ENCODE results near the gene XYLB.

Gene XYLB

GRCh38 chr3:38453075-38453912 is 106.7 kb downstream of the XYLB start, which contains the start of gene ACVR2B:
Gene ACVR2B, plus strand, starts transcription at chr3:38453890. Its CDS starts 433 bp downstream, at chr3:38454323.
- in situ Hi-C loops (cut with MboI; ENCODE audit: low sequenced_read_pairs), result no loop called here

DNA sequence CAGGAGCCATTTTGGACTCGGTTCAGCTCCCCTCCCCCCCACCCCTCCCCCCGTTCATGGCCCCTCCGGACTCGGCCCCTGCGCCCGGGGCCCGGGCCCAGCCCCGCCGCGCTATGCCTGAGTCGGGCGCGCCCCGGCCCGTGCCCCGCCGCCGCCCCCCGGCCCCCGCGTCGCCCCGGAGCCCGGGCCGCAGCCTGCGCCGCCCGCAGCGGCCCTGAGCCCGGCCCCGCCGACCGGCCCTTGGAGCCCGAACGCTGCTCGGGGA is 107.3 kb downstream of the XYLB start:
- in situ Hi-C loops (cut with MboI; ENCODE audit: low sequenced_read_pairs), result no loop called here

DNA sequence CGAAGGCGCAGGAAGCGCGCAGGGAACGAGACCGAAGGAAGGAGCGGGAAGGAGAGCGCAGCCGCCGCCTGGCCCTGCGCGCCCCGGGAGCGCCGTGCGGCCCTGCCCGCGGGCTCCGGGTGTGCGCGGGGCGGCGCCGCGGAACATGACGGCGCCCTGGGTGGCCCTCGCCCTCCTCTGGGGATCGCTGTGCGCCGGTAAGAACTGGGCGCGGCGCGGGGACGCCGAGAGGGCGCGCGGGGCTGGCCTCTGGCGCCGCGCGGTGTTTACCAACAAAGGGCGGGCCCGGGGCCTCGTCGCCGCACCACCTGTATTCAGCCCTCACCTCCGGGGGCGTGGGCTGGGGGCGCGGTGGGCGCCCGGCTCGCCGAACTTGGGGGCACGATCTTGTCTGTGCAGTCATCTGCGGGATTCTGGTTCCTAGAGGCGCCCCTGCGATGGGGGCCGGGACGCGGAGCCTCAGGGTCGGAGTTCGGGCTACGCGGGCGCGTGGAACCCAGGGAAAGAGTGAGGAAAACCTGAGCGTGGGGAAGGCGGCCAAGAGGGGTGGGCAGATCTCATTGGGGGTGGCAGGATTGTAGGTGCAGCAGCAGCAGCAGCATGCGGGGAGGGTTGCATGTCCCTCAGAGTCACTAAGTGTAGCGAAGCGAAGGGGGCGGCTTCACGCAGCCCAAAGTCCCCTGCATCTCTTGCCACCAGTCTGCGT is 107.7 kb downstream of the XYLB start:
- in situ Hi-C loops (cut with MboI; ENCODE audit: low sequenced_read_pairs), result no loop called here

- in situ Hi-C loops (cut with MboI; ENCODE audit: low sequenced_read_pairs), result no loop called here
Measured at GRCh38 chr3:38454884-38455638, 108.5 kb downstream of the XYLB start.

DNA sequence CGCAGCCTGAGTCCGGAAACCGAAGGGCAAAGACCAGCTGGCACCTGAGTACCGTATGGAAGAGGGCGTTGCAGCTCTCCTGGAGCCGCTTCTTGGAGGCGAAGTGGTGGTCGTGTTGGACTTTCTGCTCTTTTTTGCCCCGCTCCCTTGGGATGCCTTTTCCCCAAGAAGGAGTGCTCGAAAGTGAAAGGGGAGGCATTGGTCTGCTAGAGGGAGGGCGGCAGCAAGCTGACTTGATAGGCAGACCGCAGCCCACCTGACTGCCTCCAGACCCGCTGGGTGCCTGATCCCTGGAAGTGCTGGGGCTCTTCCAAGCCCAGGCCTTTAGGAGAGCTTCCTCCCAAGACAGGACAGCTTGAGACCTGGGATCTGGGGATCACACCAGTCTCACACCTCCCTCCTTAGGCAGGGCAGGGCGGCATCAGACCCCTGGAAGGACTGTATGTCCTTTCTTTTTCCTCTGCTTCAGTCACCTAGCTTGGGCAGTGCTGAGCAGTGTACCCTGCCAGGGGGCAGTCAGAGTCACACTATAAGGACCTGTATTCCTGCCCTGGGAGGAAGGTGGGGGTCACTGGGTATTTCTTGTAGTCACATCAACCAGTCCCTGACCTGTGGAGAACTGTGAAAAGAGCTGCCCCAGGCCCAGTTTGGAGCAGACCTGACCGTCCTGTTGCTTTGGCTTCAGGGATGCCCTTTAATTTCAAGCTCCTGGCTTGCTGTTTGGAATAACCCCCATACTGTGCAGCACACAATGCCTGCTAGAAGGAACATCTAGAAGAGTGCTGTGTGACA is 109.2 kb downstream of the XYLB start:
- in situ Hi-C loops (cut with MboI; ENCODE audit: low sequenced_read_pairs), result no loop called here

GRCh38 chr3:38457111-38458003 is 110.8 kb downstream of the XYLB start:
- in situ Hi-C loops (cut with MboI; ENCODE audit: low sequenced_read_pairs), result no loop called here

- in situ Hi-C loops (cut with MboI; ENCODE audit: low sequenced_read_pairs), result no loop called here
Measured at GRCh38 chr3:38458796-38459498, 112.4 kb downstream of the XYLB start.

- in situ Hi-C loops (cut with MboI; ENCODE audit: low sequenced_read_pairs), result no loop called here
Measured at GRCh38 chr3:38459499-38460048, 113.0 kb downstream of the XYLB start.

GRCh38 chr3:38460377-38461270 is 114.0 kb downstream of the XYLB start:
- in situ Hi-C loops (cut with MboI; ENCODE audit: low sequenced_read_pairs), result no loop called here

Measured in HL-60/S4 treated with retinoic acid at 250 ng/mL for 4 days and 3 days (cell line).